ENCODE results near the gene WDR33.
"Not testable (repeated sequence)": the region's sequence is repeated elsewhere in the genome, so short reads cannot be mapped to it uniquely, and the experiment has no call there.

The WDR33 gene

DNA sequence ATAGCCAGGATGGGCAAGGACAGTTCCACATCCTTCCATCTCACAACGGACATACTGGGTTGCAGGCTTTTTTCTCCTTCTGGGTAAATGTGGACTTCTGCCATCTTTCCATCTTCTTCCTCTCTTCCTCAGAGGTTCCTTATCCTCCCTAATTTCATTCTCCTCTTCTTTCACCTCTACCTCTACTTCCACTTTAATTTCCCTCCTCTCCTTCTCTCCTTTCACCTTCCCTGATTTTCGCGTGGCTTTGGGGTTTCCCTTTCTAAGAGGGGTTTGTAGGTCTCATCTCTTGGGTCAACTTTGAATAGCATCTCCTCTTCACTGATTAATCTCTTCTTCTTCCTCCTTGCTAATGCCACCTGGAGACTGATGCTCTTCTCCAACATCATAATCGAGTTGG is 29.9 kb upstream of the WDR33 start:
- Histone ChIP-seq H3K36me3 (ENCODE audit: insufficient read depth, low read length) (0 out of 2 replicates have a peak, but pooled peaks cover 4% of the 10 kb centered on the region), H2AFZ (ENCODE audit: low read length, unreplicated experiment) (no peak overlapping the region), H3K4me1 (ENCODE audit: control insufficient read depth, insufficient read depth, low read length, unreplicated experiment) (no peaks in the 10 kb centered on the region), H3K79me2 (ENCODE audit: control insufficient read depth, insufficient read depth, low read length, unreplicated experiment) (no peaks in the 10 kb centered on the region), H3K27ac (ENCODE audit: low read depth, low read length) (no peak overlapping the region), H3K27me3 (ENCODE audit: insufficient read depth, low read length) (no peaks in the 10 kb centered on the region), H3K4me3 (ENCODE audit: low read depth, low read length) (no peak overlapping the region)

GRCh38 chr2:127834951-127835350 is 24.0 kb upstream of the WDR33 start:
- Histone ChIP-seq H3K27me3 (ENCODE audit: insufficient read depth, low read length) (no peaks in the 10 kb centered on the region), H2AFZ (ENCODE audit: low read length, unreplicated experiment) (no peak overlapping the region), H3K27ac (ENCODE audit: low read depth, low read length) (no peak overlapping the region)

DNA sequence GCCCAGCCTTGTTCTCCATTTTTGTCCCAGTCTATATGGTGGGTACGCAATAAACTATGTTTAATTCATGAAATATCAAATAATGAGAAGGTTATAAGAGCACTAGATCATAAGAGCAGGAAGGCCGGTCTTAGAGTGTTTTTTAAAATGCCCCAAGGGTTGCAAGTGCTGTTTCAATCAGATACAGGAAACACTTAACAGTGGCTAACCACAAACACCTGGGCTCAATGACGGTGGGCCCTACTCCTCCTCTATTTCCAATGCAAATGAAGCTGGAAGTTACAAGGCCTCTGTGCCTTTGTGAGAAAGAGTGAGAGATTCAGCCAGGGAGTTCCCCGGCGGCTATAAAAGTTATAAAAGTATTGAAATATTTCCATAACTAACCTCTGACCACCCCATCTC is 18.9 kb upstream of the WDR33 start:
- Histone ChIP-seq H3K4me3 (ENCODE audit: low read depth, low read length) (no peak overlapping the region), H3K27me3 (ENCODE audit: insufficient read depth, low read length) (0 out of 2 replicates have a peak, but pooled peaks cover 4% of the 10 kb centered on the region), H3K36me3 (ENCODE audit: insufficient read depth, low read length) (no peaks in the 10 kb centered on the region), H2AFZ (ENCODE audit: low read length, unreplicated experiment) (no peak overlapping the region), H3K79me2 (ENCODE audit: control insufficient read depth, insufficient read depth, low read length, unreplicated experiment) (no peaks in the 10 kb centered on the region), H3K27ac (ENCODE audit: low read depth, low read length) (no peak overlapping the region), H3K4me1 (ENCODE audit: control insufficient read depth, insufficient read depth, low read length, unreplicated experiment) (no peaks in the 10 kb centered on the region)

More at GRCh38 chr2:127834951-127835350, 24.0 kb upstream of the WDR33 start:
- Histone ChIP-seq H3K4me3 (ENCODE audit: low read depth, low read length) (no peak overlapping the region), H3K36me3 (ENCODE audit: insufficient read depth, low read length) (no peaks in the 10 kb centered on the region), H3K4me1 (ENCODE audit: control insufficient read depth, insufficient read depth, low read length, unreplicated experiment) (no peaks in the 10 kb centered on the region), H3K79me2 (ENCODE audit: control insufficient read depth, insufficient read depth, low read length, unreplicated experiment) (no peaks in the 10 kb centered on the region)

GRCh38 chr2:127826708-127827107 is 15.7 kb upstream of the WDR33 start:
- not testable (repeated sequence) for H3K27me3 ChIP-seq (ENCODE audit: insufficient read depth, low read length); H3K79me2 ChIP-seq (ENCODE audit: control insufficient read depth, insufficient read depth, low read length, unreplicated experiment); H3K4me1 ChIP-seq (ENCODE audit: control insufficient read depth, insufficient read depth, low read length, unreplicated experiment); H3K4me3 ChIP-seq (ENCODE audit: low read depth, low read length); H3K36me3 ChIP-seq (ENCODE audit: insufficient read depth, low read length); H3K27ac ChIP-seq (ENCODE audit: low read depth, low read length); H2AFZ ChIP-seq (ENCODE audit: low read length, unreplicated experiment)

DNA sequence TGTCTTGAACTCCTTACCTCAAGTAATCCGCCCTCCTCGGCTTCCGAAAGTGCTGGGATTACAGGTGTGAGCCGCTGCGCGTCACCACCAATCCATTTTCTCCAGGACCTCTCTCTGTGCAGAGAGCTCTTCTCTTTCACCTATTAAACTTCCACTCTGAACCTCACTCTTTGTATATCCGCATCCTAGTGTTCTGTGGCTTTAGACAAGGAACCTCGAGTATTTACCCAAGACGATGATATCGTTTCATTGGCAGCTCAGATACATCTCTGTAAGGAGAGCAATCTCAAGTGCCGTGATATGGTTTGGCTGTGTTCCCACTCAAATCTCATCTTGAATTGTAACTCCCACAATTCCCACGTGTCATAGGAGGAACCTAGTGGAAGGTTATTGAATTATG is 15.1 kb upstream of the WDR33 start:
- no peaks in the 10 kb centered on the region for H3K79me2 ChIP-seq (ENCODE audit: control insufficient read depth, insufficient read depth, low read length, unreplicated experiment)
- H3K27me3 ChIP-seq (ENCODE audit: insufficient read depth, low read length): peaks cover 15% of the 10 kb centered on the region; the same call in 1 of the 2 replicates
- H3K4me3 ChIP-seq (ENCODE audit: low read depth, low read length): no peak overlapping the region
- H3K4me1 ChIP-seq (ENCODE audit: control insufficient read depth, insufficient read depth, low read length, unreplicated experiment): no peaks in the 10 kb centered on the region
- no peak overlapping the region for H3K27ac ChIP-seq (ENCODE audit: low read depth, low read length)
- H3K36me3 ChIP-seq (ENCODE audit: insufficient read depth, low read length): no peaks in the 10 kb centered on the region
- H2AFZ ChIP-seq (ENCODE audit: low read length, unreplicated experiment): no peak overlapping the region

DNA sequence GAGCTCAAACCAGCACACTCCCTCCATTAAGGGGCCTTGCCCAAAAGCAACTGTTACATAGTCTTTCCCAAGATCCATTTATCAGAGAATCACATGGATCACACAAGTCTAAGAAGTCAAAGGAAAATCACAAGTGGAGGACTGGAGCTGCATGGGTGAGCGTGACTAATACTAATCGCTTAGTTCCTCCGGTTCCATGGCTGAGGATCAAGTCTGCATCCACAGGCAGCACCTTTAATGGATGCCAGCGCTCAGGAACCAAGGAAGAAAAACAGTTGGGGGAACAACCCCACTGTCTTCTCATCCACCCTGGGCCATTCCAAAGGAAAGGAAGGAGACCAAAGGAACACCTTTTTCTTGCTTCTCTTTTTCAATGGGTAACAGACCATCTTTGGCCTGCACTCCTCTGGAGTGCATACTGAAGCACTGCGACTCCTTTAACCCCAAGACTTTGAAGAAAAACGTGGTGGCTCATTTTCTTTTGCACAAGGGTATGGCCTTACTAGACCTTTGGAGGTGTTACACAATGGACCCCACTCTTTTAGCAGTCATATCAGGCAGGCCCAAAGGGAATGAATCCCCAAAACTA is 9.2 kb upstream of the WDR33 start:
- H2AFZ ChIP-seq (ENCODE audit: low read length, unreplicated experiment): no peak overlapping the region
- H3K36me3 ChIP-seq (ENCODE audit: insufficient read depth, low read length): no peaks in the 10 kb centered on the region
- peaks cover 45% of the 10 kb centered on the region for H3K27me3 ChIP-seq (ENCODE audit: insufficient read depth, low read length)
- no peaks in the 10 kb centered on the region for H3K79me2 ChIP-seq (ENCODE audit: control insufficient read depth, insufficient read depth, low read length, unreplicated experiment)
- no peak overlapping the region for H3K4me3 ChIP-seq (ENCODE audit: low read depth, low read length)
- H3K4me1 ChIP-seq (ENCODE audit: control insufficient read depth, insufficient read depth, low read length, unreplicated experiment): no peaks in the 10 kb centered on the region
- no peak overlapping the region for H3K27ac ChIP-seq (ENCODE audit: low read depth, low read length)

GRCh38 chr2:127818794-127819425 is 7.9 kb upstream of the WDR33 start:
- Histone ChIP-seq H3K4me1 (ENCODE audit: control insufficient read depth, insufficient read depth, low read length, unreplicated experiment) (no peaks in the 10 kb centered on the region), H3K36me3 (ENCODE audit: insufficient read depth, low read length) (no peaks in the 10 kb centered on the region), H3K27ac (ENCODE audit: low read depth, low read length) (no peak overlapping the region), H2AFZ (ENCODE audit: low read length, unreplicated experiment) (no peak overlapping the region), H3K4me3 (ENCODE audit: low read depth, low read length) (no peak overlapping the region), H3K27me3 (ENCODE audit: insufficient read depth, low read length) (peaks cover 43% of the 10 kb centered on the region), H3K79me2 (ENCODE audit: control insufficient read depth, insufficient read depth, low read length, unreplicated experiment) (no peaks in the 10 kb centered on the region)

DNA sequence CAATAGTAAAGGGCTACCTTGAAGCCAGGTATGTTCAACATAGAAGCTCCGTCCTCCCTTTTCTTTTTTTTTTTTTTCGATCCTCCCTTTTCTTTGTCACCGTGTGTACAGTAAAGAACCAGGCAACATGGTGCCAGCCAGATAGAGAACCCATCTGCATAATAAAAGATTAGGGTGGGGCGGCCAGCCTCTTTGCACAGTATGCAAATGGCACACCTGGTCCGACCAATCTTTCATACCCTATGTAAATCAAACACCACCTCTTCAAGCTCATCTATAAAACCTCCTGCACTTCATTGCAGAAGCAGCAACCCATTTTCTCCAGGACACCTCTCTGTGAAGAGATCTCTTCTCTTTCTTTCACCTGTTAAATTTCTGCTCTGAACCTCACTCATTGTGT is 7.3 kb upstream of the WDR33 start:
- no peaks in the 10 kb centered on the region for H3K4me1 ChIP-seq (ENCODE audit: control insufficient read depth, insufficient read depth, low read length, unreplicated experiment)
- no peaks in the 10 kb centered on the region for H3K36me3 ChIP-seq (ENCODE audit: insufficient read depth, low read length)
- no peak overlapping the region for H2AFZ ChIP-seq (ENCODE audit: low read length, unreplicated experiment)
- H3K27ac ChIP-seq (ENCODE audit: low read depth, low read length): no peak overlapping the region
- H3K79me2 ChIP-seq (ENCODE audit: control insufficient read depth, insufficient read depth, low read length, unreplicated experiment): no peaks in the 10 kb centered on the region
- H3K4me3 ChIP-seq (ENCODE audit: low read depth, low read length): no peak overlapping the region
- H3K27me3 ChIP-seq (ENCODE audit: insufficient read depth, low read length): peaks cover 43% of the 10 kb centered on the region

- Histone ChIP-seq H3K4me3 (ENCODE audit: low read depth, low read length) (no peak overlapping the region), H3K27ac (ENCODE audit: low read depth, low read length) (no peak overlapping the region), H2AFZ (ENCODE audit: low read length, unreplicated experiment) (no peak overlapping the region), H3K79me2 (ENCODE audit: control insufficient read depth, insufficient read depth, low read length, unreplicated experiment) (peaks cover 11% of the 10 kb centered on the region), H3K27me3 (ENCODE audit: insufficient read depth, low read length) (peaks cover 21% of the 10 kb centered on the region), H3K36me3 (ENCODE audit: insufficient read depth, low read length) (no peaks in the 10 kb centered on the region), H3K4me1 (ENCODE audit: control insufficient read depth, insufficient read depth, low read length, unreplicated experiment) (no peaks in the 10 kb centered on the region)
Observed at GRCh38 chr2:127814677-127815076, 3.7 kb upstream of the WDR33 start.

- H2AFZ ChIP-seq (ENCODE audit: low read length, unreplicated experiment); H3K27me3 ChIP-seq (ENCODE audit: insufficient read depth, low read length); H3K4me1 ChIP-seq (ENCODE audit: control insufficient read depth, insufficient read depth, low read length, unreplicated experiment); H3K4me3 ChIP-seq (ENCODE audit: low read depth, low read length); H3K36me3 ChIP-seq (ENCODE audit: insufficient read depth, low read length); H3K27ac ChIP-seq (ENCODE audit: low read depth, low read length): not testable (repeated sequence)
- peaks cover 32% of the 10 kb centered on the region for H3K79me2 ChIP-seq (ENCODE audit: control insufficient read depth, insufficient read depth, low read length, unreplicated experiment)
Observed at GRCh38 chr2:127812441-127812840, 1.5 kb upstream of the WDR33 start.

Data from ACC112 (cell line).